GM21390 (cell line): ENCODE measurements around the gene PDE3A.

ENCODE experiments used
- ATAC-seq: cut with Tn5 transposase; IDR thresholded peaks from one replicate; pipeline ENCODE4 v1.9.1; 2021; ENCODE audit not compliant: unreplicated experiment

The PDE3A gene

GRCh38 chr12:20657496-20657895 is 289.2 kb downstream of the PDE3A start:
- ATAC-seq: no peak

DNA sequence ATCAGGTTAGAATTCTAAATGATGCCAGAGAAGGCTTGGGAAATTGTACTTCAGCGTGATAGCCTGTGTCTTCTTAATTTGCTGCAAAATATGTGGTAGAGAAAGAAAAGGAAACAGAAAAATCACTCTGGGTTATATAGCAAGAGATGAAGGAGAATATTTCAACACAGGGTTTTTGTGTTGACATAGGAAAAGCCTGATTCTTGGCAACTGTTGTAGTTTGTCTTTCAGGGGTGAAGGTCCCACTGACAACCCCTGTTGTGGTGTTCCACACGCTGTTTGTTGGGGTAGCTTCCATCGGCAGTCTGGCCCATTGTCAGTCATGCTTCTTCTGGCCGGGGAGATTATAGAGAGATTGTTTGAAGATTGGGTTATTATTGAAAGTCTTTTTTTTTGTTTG is 313.0 kb downstream of the PDE3A start:
- ATAC-seq: no peak

DNA sequence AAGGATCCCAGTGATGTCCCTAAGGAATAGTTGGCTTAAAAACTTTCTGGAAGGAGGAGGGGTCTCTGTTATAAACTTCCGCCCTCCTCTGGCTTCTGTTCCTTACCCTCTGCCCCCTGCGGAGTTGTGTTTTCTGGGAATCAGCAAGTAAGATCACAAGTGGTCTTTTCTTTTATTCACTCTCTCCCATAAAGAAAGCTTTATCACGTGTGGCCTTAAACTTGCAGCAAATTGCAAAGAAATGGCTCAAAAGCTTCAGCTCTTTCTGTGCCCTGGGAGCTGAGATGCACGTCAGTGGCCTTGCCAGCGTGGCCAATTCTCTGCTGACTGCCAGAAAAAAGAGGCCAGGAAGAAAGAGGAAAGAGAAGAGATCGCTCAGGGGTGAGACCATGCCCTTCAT is 326.9 kb downstream of the PDE3A start, which contains the start of gene SLCO1C1:
SLCO1C1 (plus strand) TSS at position 101 of the 400 bp plus-strand sequence. CDS start 4,245 bp downstream, outside the sequence.
- ATAC-seq: no peak

DNA sequence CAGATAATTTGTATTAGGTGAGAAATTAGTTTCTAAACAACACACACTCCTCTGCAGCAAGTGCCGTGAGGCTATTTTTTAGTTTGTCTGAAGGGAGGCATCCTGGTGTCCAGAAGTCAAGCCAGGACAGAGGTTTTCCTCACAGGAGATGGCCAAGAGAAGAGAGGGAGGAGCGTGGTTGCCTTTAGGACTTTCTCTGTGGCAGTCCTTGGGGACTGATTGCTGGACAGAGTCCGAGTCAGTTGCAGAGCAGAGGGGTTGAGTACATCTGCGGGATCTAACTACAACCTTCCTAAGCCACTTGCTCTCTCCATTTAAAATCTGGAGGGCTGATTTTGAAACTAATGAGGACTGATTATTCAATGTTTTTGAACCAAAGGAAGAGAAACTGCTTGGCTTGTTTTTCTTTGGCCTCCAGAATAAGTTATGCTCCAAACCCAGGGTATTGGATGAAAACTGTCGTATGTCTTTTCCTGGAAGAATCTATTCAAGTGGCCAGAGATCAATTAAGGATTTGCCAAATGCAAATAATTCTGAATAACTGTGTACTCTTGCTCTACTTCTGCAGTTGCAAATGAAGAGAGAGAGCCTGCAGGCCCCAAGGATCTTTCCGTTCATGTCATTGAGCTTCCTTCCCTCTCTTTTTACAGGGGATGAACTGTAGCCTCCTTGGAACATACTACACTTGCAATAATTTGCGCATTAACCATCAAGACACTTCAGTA is 328.0 kb downstream of the PDE3A start:
- no peak for ATAC-seq

DNA sequence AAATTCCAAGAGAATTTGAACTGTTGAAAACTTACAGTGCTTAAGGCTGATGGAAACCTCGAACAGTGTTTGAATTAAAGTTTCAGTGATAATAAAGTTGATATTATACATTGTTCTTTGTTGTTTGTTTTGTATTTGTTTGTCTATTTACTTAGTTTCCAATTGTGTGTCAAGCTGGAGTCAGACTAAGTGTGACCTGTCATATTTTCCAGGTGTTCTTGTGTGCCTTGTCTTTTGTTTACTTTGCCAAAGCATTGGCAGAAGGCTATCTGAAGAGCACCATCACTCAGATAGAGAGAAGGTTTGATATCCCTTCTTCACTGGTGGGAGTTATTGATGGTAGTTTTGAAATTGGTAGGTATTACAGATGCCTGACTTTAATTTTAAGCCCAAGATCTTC is 332.8 kb downstream of the PDE3A start:
- ATAC-seq: no peak

DNA sequence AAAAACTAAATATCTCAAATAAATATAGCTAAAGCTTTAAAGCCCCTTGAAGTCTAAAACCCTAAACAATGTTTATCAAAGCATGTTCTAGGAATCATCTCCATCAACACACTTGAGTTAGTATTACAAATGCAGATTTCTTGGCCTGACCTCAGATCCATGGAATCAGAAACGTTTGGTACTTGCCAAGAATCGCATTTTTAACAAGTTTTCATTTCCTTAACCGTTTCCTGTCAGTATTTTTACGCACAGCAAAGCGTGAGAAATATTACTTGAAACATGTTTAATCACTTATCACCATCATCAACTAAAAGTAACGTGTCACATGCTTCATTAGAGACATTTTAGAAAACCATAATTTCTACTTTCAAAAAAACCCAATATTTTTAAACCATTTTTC is 336.5 kb downstream of the PDE3A start:
- no peak for ATAC-seq

DNA sequence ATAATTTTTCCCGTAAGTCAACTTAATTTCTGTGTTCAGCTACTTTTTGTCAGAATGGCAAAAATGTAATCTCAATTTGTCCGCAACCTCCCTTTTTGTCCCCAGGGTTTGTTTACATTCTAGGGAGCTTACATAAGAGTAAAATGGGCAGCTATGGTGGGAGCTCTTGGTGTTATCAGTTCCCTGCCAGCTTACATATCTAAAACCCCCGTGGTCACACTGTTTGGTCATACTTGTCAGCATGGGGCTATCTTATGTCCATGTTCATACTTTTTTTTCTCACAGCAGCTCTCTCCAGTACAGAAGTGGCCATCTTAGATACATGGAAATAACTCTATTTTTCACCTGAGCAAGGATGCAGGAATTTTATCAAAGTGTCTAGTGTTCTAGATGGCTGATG is 343.5 kb downstream of the PDE3A start:
- no peak for ATAC-seq

DNA sequence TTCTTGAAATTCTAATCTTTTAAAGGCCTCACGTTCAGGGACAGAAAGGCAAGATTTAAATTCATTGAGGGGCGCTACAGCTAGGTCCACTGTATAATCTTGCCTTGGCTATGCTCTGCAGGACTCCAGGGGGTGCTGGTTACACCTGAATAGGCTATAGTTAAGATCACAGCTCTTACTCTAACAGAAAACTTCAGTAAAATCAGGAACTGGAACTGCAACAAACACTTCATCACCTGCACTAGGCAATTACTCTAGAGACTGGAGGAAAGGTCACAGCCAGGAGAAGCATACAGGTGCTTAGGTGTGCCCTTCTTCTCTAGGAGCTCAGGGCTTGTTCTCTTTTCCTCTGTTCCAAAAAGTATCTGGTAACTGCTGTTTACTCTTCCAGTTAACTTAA is 347.7 kb downstream of the PDE3A start:
- no peak for ATAC-seq

GRCh38 chr12:20716985-20717384 is 348.6 kb downstream of the PDE3A start:
- ATAC-seq: no peak

- ATAC-seq: no peak
Observed at GRCh38 chr12:20718294-20718693, 350.0 kb downstream of the PDE3A start.

GRCh38 chr12:20722142-20722541 is 353.8 kb downstream of the PDE3A start:
- ATAC-seq: no peak

- no peak for ATAC-seq
Observed at GRCh38 chr12:20731274-20731673, 362.9 kb downstream of the PDE3A start.
